Left renal cortex interstitium (tissue), 4 donors: ENCODE results near the gene POMT1. TPM values are rescaled to one million over a fixed set of nuclear protein-coding genes. Genes with fewer than 3 reads are reported as not detected.

ENCODE experiments used
- DNase-seq, 4 donors: peaks; one replicate each; pipeline ENCODE4 v3.0.0-alpha.2; 2013; ENCODE audit warnings: low read depth in 4 of 4, low spot score in 2 of 4, missing footprints in 1 of 4
- polyA plus RNA-seq, 4 donors: library from polyadenylated mRNA; unstranded; fragments of 120-200 nt; gene quantifications; one replicate each; pipeline ENCODE4 v1.2.1, GENCODE V29; 2013; ENCODE audit not compliant: insufficient read length in 4 of 4

POMT1 gene
- polyA plus RNA-seq, 4 donors: 29.0 to 54.6 (median 43.6) TPM

DNA sequence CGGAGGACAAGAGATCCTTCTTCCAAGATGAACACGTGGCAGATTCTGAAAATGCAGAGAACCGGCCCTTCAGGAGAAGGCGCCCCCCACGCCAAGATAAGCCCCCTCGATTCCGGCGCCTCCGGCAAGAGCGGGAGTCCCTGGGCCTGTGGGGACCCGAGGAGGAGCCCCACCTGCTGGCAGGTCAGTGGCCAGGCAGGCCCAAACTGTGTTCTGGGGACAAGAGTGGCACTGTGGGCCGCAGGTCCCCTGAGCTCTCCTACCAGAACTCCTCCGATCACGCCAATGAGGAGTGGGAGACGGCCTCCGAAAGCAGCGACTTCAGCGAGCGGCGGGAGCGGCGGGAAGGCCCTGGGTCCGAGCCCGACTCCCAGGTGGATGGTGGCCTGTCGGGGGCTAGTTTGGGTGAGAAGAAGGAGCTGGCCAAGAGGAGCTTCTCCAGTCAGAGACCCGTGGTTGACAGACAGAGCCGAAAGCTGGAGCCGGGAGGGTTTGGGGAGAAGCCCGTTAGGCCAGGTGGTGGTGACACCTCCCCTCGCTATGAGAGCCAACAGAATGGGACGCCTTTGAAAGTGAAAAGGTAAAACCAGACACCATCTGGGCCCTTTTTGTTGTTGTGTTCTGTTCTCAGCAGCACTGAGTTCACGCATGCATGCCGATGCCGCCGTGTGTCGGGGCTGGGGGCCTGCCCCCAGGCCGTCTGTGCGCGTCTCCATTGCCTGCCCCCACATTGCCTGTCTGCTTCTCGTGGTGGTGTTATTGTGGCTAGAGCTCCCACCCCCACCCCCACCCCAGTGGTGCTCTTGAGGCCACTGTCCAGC lies 26.6 kb upstream of the POMT1 start:
- no peak for DNase-seq

DNA sequence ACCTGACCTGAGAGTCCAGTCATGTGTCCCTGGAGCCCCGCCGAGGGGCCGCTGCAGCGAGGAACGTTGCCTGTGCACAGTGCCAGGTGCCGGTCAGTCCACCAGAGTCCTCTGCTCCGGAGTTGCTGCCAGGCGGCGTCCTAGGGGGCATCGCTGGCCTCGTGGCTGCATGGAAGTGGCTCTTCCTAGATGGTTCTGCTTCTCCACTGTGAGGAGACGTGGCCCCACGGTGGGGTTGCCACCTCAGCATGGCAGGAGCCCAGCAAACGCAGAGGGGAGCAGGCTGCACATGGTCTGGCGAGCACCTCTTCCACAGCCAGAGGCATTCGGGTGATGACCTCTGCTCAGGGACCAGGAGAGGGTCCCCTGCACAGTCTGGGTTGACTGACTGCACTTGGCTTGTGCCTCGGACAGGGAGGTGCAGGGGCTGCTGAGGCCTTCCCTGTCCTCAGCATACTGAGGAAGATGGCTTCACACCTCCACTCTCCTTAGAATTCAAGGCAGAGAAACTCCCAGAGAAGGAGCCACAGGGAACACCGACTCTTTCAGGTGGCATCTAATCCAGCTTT lies 25.9 kb upstream of the POMT1 start:
- no peak for DNase-seq

DNA sequence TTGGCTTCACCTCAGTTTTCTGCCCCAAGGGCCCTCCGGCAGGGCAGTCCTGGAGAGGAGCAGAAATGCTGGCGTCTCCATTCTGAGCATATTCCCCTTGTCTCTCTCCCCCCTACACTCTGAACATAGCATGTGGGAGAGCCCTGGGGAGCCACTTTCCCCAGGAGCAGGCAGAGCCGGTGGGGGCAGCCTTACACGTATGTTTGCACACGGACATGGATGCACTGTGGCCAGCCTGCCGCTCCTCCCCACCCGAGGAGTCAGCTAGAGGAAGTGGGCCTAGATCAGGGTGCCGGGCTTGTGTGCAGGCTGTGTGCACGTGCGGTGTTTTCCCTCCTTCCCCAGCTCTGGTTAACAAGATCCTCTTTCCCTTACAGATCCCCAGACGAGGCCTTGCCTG lies 25.4 kb upstream of the POMT1 start:
- DNase-seq: no peak

DNA sequence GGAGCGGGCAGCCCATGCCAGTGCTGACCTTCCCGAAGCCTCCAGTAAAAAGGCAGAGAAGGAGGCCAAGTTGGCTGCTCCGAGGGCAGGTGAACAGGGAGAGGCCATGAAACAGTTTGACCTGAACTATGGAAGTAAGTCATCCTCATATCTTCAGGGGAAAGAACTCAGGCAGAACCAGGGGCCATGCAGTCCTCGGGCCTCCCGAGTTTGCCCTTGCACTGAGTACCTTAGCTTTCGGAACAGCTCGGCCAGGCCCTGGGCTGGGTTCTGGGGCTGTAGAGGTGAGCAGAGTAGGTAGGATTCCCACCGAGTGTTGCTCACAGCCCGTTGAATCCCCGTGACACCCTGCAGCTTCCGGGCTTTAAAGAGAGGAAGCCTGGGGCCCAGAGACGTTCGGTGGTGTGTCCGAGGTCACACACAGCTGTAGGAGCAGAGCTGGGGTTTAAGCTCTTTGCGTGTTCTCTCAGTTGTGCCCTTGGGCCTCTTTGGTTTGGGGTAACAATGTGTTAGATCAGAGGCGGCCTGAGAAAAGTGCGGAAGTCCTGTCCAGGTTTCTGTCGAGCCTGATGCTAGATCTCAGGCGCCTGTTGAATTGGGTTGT lies 24.8 kb upstream of the POMT1 start:
- no peak for DNase-seq

DNA sequence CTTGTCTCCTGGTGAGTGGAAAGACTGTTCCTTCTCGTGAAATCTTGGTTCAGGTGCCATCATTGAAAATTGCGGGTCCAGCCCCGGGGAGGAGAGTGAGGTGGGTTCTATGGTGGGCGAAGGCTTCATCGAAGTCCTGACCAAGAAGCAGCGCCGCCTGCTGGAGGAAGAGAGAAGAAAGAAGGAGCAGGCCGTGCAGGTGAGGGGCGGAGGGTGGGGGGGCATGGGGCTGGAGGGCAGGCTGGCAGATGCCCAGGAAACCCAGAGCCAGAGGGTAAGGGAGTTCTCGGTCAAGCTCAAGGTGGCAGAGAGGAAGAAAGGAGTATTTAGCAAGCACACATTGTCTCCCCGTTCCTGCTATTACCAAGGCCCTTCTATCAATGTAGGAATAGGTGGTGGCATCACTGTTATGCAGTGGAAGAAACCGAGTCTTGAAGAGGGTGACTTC lies 24.3 kb upstream of the POMT1 start:
- peak in 2 of 4 donors; percentile 6 to 36 for DNase-seq

DNA sequence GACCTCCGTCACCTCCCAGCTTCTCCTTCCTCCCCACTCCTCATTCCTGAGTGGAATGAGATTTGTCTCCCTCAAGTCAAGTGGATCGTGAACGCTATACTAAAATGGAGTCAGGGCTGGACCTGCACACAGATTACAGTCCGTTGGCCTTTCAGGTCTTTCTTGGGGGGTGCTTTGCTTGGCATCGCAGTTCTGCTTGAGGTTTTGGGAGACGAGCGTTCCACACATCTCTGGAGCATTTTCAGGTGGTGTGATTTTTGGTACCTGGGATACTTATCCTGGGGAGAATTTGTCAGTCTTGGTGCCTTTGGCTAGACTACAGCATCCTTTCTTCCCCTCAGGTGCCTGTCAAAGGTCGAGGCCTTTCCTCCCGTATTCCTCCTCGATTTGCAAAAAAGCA lies 23.8 kb upstream of the POMT1 start:
- DNase-seq: no peak

DNA sequence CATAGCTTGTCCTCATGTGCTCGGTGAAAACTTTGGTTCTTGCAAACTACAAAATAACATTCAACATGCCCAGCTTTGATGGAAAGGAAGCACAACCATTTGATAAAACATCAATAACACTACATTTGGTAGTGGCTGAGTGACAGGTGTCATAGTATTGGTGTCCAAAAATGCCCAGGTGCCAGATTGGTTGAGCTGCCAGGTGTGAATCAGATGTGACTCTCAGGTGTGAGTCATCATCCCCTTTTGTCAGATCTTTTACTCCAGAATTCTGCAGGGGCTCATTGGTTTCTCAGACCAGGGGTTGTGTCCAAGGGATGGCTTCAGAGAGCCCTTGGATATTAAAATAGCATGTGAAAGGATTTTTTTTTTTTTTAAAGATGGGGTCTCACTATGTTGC lies 22.5 kb upstream of the POMT1 start:
- DNase-seq: no peak

DNA sequence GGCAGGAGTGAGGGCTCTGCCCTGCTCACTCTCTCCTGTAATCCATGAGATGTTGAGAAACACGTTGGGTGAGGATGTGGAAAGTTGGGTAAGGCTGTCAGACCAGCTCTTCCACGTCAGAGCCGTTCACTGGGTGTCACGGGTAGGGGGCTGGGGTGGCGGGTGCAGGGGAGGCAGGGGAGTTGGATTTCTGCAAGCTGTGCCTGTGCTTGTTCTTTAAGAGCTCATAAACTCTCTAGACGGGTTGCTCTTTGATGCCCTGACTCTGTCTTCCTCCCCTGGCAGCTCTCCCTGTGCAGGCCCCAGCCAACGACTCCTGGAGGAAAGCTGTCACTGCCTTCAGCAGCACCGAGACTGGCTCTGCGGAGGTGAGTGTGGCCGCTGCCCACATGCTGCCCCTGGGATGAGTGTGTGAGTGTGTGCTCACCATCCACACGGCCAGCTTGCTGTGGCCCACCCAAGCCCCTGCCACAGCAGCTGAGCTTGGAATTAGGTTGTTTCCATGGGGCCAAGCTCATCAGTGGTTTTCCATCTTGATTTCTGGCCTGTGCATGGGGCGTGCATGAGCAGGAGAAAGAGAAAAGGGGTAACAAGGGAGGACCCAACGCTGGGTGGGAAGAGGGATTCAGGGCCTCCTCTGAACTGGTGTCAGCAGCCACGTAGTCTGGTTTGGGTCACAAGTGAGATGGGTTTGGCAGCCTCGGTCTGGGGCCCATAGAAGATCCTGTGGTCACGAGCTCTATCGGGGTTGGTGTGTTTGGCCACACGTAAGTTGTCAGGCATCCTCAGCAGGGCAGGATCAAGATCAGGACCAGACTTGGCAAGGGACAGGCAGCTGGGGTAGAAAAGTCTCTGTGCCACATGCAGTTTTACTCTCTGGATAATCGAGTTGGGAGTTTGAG lies 21.0 kb upstream of the POMT1 start:
- no peak for DNase-seq

DNA sequence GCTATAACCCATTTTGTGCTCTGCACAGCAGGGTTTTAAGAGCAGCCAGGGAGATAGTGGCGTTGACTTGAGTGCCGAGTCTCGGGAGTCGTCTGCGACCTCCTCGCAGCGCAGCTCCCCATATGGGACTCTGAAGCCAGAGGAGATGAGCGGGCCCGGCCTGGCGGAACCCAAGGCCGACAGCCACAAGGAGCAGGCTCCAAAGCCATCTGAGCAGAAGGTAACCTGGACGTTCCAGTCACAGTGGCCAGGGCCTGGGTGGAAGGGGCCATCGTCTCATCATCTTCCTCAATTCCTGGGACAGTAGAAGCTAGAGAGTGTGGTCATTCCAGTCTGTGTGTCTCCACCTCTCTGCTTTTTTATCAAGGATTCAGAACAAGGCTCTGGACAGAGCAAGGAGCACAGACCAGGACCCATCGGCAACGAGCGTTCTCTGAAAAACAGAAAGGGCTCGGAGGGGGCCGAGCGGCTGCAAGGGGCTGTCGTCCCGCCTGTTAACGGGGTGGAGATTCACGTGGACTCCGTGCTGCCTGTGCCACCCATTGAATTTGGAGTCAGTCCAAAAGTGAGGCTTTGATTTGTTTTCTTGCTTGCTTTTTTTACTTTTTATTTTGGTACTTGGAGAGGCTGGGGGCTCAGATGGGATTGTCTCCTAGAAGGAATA lies 20.2 kb upstream of the POMT1 start:
- no peak for DNase-seq

DNA sequence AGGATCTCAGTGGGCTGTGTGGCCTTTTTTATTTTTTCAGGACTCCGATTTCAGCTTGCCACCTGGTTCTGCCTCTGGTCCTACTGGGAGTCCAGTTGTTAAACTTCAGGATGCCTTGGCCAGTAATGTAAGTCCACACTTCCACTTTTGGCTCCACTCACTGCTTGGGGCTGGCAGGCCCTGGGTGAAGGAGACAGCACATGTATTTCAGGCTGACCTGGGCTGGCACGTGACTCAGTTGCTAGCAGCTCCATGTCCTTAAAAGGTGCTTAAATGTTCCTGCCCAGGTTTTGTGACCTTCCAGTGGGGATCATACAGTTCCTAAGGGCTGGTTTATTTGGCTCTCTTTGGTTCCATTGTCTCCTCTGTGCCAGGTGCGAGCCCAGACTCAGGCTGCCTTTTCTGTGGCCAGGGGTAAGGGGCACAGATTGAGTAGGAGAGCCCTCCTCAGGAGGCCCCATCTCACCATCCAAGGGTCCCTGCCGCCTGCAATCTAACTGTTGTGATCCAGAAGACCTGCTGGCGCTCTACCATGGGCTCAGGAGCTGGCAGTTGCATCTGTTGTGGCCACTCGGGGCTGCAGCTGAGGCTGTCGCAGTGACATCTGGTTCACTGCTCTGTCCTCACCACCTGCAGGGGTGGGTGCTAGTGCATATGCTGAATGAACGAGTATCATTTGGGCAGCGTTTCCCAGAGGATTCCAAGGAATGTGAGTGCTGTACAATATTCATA lies 19.2 kb upstream of the POMT1 start:
- no peak for DNase-seq

DNA sequence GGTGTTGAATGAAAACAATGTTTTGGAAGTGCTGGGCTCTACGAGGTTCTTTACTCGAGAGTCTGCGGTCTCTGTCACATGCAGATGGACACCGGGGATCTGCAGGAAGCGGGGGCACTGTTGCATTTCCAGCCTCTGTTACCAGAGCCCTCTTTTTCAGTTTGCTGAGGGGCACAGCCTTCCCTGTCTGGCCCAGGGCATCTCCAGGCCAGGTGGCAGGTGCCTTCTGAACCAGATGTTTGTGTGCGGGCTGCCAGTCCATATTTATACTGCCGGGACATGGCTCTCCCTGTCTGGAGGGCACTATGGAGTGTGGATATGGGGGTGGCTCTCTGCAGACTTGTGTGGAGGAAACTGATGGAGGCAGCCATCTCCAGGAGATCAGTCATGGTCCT lies 18.7 kb upstream of the POMT1 start:
- DNase-seq: no peak

DNA sequence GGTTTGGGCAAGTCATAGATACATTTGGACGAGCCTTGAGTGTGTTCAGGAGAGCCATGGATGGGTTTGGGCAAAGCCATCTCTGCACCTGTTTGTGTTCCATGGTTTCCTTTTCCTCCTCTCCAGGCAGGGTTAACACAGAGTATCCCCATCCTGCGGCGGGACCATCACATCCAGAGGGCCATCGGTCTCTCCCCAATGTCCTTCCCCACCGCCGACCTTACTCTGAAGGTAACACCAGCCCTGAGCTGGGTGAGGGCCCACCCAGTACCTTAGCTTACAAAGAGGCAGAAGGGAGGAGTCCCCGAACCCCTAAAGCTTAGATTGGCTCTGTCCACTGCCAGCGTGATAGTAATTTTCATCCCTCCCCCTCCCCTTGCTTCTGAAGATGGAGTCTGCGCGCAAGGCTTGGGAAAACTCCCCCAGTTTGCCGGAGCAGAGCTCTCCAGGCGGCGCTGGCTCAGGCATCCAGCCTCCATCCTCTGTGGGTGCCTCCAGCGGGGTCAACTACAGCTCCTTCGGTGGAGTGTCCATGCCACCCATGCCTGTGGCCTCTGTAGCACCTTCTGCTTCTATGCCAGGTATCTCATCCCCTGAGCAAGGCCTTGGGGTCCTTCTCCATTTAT lies 18.0 kb upstream of the POMT1 start:
- DNase-seq: no peak

DNA sequence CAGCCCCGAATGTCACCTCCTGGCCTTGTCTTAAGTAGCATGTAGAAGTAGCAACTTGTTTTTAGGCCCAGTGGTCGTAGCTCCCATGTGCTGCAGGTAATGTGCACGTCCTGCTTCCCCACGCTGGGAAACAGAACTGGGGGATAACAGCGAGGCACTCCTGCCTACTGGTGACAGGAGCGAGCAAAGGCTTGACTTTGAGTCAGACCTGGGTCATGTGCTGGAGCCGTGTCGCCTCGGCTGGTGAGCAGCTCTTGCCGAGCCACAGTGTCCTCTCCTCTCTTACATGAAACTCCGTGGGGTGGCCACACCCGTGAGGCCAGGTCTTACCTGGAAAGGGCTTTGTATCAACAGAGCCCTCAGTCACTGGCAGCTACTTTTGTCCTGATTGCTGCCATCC lies 17.5 kb upstream of the POMT1 start:
- no peak for DNase-seq

DNA sequence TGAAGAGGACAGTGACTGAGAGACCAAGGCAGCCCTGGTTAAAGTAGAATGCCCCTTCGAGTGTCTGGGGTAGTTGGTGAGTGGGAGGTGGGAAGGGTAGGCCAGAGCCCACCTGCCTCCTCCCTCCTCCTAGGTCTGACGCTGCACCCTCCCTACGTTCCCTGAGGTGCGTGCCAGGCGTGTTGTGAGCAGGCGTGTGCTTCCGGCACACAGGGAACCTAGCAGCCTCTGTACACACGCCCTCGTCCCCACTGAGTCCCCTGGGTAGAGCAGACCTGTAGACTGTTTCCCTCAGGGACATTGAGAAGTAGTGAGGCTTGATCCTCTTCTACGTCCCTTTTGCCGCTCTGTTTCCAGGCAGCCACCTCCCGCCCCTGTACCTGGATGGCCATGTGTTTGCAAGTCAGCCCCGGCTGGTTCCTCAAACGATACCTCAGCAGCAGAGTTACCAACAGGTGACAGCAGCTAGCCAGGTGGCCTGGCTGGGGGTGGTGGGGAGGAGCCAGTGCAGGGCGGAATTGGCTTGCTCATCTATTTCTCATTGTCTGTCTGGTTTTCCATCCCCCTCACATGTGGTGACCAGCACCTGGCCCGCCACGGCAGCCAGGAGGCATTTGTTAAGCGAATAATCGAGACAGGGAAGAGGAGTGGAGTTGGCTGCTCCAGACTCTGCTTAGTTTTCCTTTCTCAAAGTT lies 16.8 kb upstream of the POMT1 start:
- no peak for DNase-seq

DNA sequence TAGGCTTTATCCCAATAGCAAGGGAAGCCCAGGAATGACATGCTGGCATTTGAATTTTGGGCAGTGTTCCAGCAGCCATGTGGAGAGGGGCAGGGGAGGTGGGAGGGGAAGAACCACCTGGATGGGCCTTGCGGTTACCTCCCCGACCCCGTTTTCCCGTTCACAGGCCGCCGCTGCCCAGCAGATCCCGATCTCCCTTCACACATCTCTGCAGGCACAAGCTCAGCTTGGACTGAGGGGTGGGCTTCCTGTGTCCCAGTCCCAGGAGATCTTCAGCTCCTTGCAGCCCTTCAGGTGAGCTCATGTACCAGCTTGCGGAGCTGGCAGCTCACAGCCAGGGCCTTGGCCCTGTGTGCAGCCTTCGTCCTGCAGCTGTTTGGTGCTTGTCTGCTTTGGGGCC lies 15.7 kb upstream of the POMT1 start:
- no peak for DNase-seq

DNA sequence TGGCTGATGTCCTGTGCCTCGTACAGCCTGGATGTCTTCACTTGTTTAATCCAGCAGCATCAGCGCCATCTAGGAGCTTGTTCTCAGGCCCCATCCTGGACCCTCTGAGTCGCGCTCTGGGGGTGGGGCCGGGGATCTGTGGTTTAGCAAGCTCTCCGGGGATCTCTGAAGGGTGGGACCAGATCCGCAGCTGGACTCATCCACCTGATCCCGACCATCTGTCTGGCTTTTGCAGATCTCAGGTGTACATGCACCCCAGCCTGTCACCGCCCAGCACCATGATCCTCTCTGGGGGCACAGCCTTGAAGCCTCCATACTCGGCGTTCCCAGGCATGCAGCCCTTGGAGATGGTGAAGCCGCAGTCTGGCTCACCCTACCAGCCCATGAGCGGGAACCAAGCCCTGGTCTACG lies 15.1 kb upstream of the POMT1 start:
- DNase-seq: no peak

DNA sequence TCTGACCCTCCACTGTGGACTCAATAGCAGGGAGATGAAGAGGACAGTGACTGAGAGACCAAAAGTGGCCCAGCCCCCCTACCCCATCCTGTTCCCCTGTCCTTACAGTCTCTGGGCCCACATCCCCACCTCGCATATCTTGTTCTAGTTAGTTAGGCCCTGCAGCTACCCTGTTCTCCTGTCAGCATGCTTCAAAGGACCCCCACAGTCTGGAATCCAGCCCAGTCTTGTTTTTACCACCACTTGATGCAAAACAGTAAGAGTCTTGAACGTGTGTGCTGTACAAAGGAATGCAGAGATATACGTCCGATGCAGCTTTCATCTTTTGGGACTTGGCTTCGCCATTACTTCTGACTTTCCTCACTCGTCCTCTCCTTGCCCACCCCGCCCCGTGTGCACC lies 12.2 kb upstream of the POMT1 start:
- DNase-seq: no peak

DNA sequence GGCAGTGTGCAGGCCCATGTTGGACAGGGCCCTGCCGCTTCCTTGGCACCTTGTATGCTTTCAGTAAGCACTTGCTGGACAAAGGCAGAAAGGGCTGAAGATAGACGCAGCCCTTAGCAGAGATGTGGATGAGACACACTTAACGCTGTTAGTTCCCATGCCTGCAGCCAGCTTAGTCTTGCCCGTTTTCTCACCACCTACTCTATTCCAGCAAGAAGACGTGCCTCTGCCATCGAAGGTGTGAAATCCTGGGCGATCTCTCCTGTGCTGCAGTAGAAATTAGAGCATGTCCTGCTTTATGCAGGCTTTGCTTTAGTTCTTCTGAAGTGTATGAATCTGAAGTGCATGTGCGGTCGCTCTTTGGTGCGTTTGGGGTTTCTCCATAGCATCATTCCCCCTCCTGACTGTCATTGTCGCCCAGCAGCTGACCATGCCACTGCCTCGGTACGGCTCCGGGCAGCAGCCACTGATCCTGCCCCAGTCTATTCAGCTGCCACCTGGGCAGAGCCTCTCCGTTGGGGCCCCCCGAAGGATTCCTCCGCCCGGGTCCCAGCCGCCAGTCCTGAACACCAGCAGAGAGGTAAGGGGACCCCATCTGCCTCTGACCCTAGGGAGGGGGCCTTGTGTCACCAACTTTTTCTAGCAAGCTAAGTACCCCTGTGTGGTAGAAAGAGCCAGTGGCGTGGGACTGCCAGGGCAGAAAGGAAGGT lies 11.6 kb upstream of the POMT1 start:
- no peak for DNase-seq
